Measurements from ENCODE around the gene SLC9A9. TPM values are rescaled to one million over a fixed set of nuclear protein-coding genes. Genes with fewer than 3 reads are reported as not detected.

The SLC9A9 gene
- polyA plus RNA-seq, 1 donor from 2014 or later: 0.54 TPM

GRCh38 chr3:143617050-143617449, 231.2 kb downstream of the SLC9A9 start:
- no peak for TF ChIP-seq TAF1 (IDR thresholded peaks at IDR 0.05; ENCODE audit: low read depth)
- TF ChIP-seq EP300 (conservative IDR thresholded peaks at IDR 0.05; ENCODE audit: poor library complexity, severe bottlenecking): no peak
- TF ChIP-seq EZH2 (IDR thresholded peaks at IDR 0.05; ENCODE audit: borderline replicate concordance, insufficient read depth, low read length, poor library complexity, severe bottlenecking): no peak
- no peak for TF ChIP-seq SMC3 (conservative IDR thresholded peaks at IDR 0.05; ENCODE audit: poor library complexity)
- TF ChIP-seq RAD21 (conservative IDR thresholded peaks at IDR 0.05): no peak
- H3K4me2 ChIP-seq (ENCODE audit: low read length): no peak overlapping the region
- no peak overlapping the region for H3K4me3 ChIP-seq (ENCODE audit: low read length)
- H3K79me2 ChIP-seq (replicated peaks; ENCODE audit: insufficient read depth, low read length): no peaks in the 10 kb centered on the region
- no peaks in the 10 kb centered on the region for H3K27me3 ChIP-seq (ENCODE audit: insufficient read depth, low read depth, low read length)
- no peaks in the 10 kb centered on the region for H4K20me1 ChIP-seq (ENCODE audit: insufficient read depth)
- no peaks in the 10 kb centered on the region for H3K36me3 ChIP-seq (ENCODE audit: insufficient read depth, low read length)
- H3F3A ChIP-seq (ENCODE audit: insufficient read depth, low read length, poor library complexity, severe bottlenecking): no peaks in the 10 kb centered on the region
- peaks cover 5% of the 10 kb centered on the region for H3K9me3 ChIP-seq (ENCODE audit: low read length)
- no peak overlapping the region for H2AFZ ChIP-seq (ENCODE audit: low read depth, low read length)
- H3K9ac ChIP-seq (ENCODE audit: low read length): no peak overlapping the region
- H3K27ac ChIP-seq (ENCODE audit: low read length): no peak overlapping the region
- H3K9me2 ChIP-seq (ENCODE audit: insufficient read depth, low read length): no peaks in the 10 kb centered on the region

- H3K9ac ChIP-seq (ENCODE audit: low read length): no peak overlapping the region
- H2AFZ ChIP-seq (ENCODE audit: low read depth, low read length): no peak overlapping the region
- H3K9me3 ChIP-seq (ENCODE audit: low read length): no peaks in the 10 kb centered on the region
- no peak overlapping the region for H3K27ac ChIP-seq (ENCODE audit: low read length)
- TF ChIP-seq REST (IDR thresholded peaks at IDR 0.05; ENCODE audit: borderline replicate concordance) (no peak), MXI1 (conservative IDR thresholded peaks at IDR 0.05; ENCODE audit: poor library complexity, severe bottlenecking) (no peak), POLR2AphosphoS5 (IDR thresholded peaks at IDR 0.05) (no peak), SMC3 (conservative IDR thresholded peaks at IDR 0.05; ENCODE audit: poor library complexity) (no peak), TAF1 (IDR thresholded peaks at IDR 0.05; ENCODE audit: low read depth) (no peak), EZH2 (IDR thresholded peaks at IDR 0.05; ENCODE audit: borderline replicate concordance, insufficient read depth, low read length, poor library complexity, severe bottlenecking) (no peak), EP300 (conservative IDR thresholded peaks at IDR 0.05; ENCODE audit: poor library complexity, severe bottlenecking) (no peak), RAD21 (conservative IDR thresholded peaks at IDR 0.05) (no peak)
- TF ChIP-seq, protein P1, sequence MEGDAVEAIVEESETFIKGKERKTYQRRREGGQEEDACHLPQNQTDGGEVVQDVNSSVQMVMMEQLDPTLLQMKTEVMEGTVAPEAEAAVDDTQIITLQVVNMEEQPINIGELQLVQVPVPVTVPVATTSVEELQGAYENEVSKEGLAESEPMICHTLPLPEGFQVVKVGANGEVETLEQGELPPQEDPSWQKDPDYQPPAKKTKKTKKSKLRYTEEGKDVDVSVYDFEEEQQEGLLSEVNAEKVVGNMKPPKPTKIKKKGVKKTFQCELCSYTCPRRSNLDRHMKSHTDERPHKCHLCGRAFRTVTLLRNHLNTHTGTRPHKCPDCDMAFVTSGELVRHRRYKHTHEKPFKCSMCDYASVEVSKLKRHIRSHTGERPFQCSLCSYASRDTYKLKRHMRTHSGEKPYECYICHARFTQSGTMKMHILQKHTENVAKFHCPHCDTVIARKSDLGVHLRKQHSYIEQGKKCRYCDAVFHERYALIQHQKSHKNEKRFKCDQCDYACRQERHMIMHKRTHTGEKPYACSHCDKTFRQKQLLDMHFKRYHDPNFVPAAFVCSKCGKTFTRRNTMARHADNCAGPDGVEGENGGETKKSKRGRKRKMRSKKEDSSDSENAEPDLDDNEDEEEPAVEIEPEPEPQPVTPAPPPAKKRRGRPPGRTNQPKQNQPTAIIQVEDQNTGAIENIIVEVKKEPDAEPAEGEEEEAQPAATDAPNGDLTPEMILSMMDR (IDR thresholded peaks at IDR 0.05; ENCODE audit: poor library complexity, severe bottlenecking): no peak
- H3K27me3 ChIP-seq (ENCODE audit: insufficient read depth, low read depth, low read length): no peaks in the 10 kb centered on the region
- no peaks in the 10 kb centered on the region for H3F3A ChIP-seq (ENCODE audit: insufficient read depth, low read length, poor library complexity, severe bottlenecking)
- H3K4me2 ChIP-seq (ENCODE audit: low read length): no peak overlapping the region
- no peaks in the 10 kb centered on the region for H3K79me2 ChIP-seq (replicated peaks; ENCODE audit: insufficient read depth, low read length)
- H4K20me1 ChIP-seq (ENCODE audit: insufficient read depth): no peaks in the 10 kb centered on the region
- no peak overlapping the region for H3K4me3 ChIP-seq (ENCODE audit: low read length)
- H3K36me3 ChIP-seq (ENCODE audit: insufficient read depth, low read length): no peaks in the 10 kb centered on the region
- H3K9me2 ChIP-seq (ENCODE audit: insufficient read depth, low read length): no peaks in the 10 kb centered on the region
These were observed 235.0 kb downstream of the SLC9A9 start for GRCh38 chr3:143613226-143613625.
